Prostate gland (tissue), 2 donors: ENCODE results near the gene SLC39A1. TPM values are rescaled to one million over a fixed set of nuclear protein-coding genes. Genes with fewer than 3 reads are reported as not detected.

Source experiments
- DNase-seq: peaks from one replicate; pipeline ENCODE4 v3.0.0-alpha.2; 2019; ENCODE audit warnings: low spot score
- H3K27ac ChIP-seq, 2 donors: fragments of 200-600 bp; sonication (generic); 2 replicates each; pipeline ENCODE4 v1.5.1; 2017 to 2019
- H3K27me3 ChIP-seq: fragments of 200-600 bp; sonication (generic); replicated peaks from 2 replicates; pipeline ENCODE4 v1.5.1; 2019; ENCODE audit not compliant: insufficient read depth
- H3K36me3 ChIP-seq, 2 donors: fragments of 200-600 bp; sonication (generic); 1 replicate in 1 of 2; 2 replicates in 1 of 2; pipeline versions ENCODE4 v1.5.1 to v1.8.1; 2017 to 2019
- H3K4me1 ChIP-seq: fragments of 200-600 bp; sonication (generic); replicated peaks from 2 replicates; pipeline ENCODE4 v1.5.1; 2019
- H3K4me3 ChIP-seq, 2 donors: fragments of 200-600 bp; sonication (generic); 2 replicates each; pipeline ENCODE4 v1.5.1; 2017 to 2019
- H3K9me3 ChIP-seq: fragments of 200-600 bp; sonication (generic); 2 replicates; pipeline ENCODE4 v1.5.1; 2017
- CTCF ChIP-seq, 4 experiments: fragments of 200-600 bp in 2 of 4; fragments of 450-650 bp in 2 of 4; sonication (generic) in 2 of 4; IDR thresholded peaks; 1 replicate in 3 of 4; 2 replicates in 1 of 4; pipeline ENCODE4 v1.5.1; 2016 to 2019; ENCODE audit warnings: antibody characterized with exemption in 4 of 4, mild to moderate bottlenecking in 2 of 4, moderate library complexity in 2 of 4
- POLR2A ChIP-seq: fragments of 450-650 bp; IDR thresholded peaks from one replicate; pipeline ENCODE4 v1.6.1; 2016; ENCODE audit warnings: antibody characterized with exemption, mild to moderate bottlenecking
- POLR2AphosphoS5 ChIP-seq: sonication (generic); formaldehyde crosslinking; IDR thresholded peaks from one replicate; pipeline ENCODE4 v1.6.1; 2017; ENCODE audit warnings: antibody characterized with exemption
- WGBS: methylation state at CpG from one replicate; pipeline ENCODE4 v1.1.5; 2018; 5-methylcytosine and 5-hydroxymethylcytosine counted together
- intact Hi-C: fragments of 100-400 bp; cut with DNase I; formaldehyde crosslinking; loops from one replicate; pipeline ENCODE4 v1.14.2; 2022
- total RNA-seq, 2 donors: library from RNA; depleted of rRNA; stranded (reverse); fragments of >200 nt; gene quantifications; one replicate each; pipeline ENCODE4 v1.1.0, GENCODE V29; 2016

SLC39A1 gene
- total RNA-seq, 2 donors from 2014 or later, result 88.6 to 122 TPM

GRCh38 chr1:153944827-153945117 is 18.6 kb downstream of the SLC39A1 start:
- no peaks in the 10 kb centered on the region for H3K9me3 ChIP-seq
- intact Hi-C loops, result loop anchor here (5.0 kb wide), 3 partner anchors 43 to 147 kb away; partner anchors contain the start of gene RAB13

DNA sequence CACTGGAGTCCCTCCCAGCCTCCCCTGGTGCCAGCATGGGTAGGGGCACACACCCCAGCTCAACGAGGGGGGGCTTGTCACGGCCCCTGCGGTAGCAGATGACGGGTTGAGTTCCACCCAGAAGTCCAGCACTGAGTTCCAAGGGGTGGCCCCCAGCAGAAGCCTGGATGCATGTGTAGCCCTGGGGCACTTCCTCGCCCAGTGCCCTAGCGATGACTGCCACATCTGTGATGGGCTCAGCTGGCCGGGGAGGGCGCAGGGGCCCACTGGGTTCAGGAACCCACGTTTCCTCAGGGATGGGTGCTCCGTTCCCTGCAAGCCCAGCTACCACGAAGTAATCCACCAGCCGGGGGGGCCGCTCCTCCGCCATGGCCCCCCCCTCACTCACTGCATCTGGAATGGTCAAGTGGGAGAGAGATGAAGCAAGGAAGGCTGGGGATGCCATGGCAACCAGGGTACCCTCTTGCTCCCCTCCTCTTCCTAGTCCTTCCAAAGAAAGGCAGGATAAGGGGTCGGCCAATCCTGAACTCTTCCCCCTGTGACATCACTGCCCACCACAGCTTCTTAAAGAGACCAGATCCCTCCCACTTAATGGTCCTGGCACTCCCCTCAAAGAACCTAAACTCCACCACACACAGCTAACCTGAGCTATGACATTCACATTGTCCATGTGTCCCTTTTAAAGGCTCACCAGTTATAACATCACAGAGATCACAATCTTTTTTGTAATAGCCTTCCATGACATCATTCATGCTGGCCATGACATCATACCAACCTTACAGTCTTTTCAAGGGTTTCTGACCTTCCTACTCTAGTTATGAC is 19.1 kb downstream of the SLC39A1 start:
- no peak for DNase-seq
- no peaks in the 10 kb centered on the region for H3K4me1 ChIP-seq
- WGBS, result 83% methylated on average over 15 of the region's 15 CpGs
- no peaks in the 10 kb centered on the region for H3K36me3 ChIP-seq
- H3K27ac ChIP-seq, result no peak overlapping the region
- no peak overlapping the region for H3K4me3 ChIP-seq
- intact Hi-C loops, result no loop called here
- no peaks in the 10 kb centered on the region for H3K9me3 ChIP-seq
- no peak for TF ChIP-seq POLR2AphosphoS5
- no peak for TF ChIP-seq CTCF (IDR thresholded peaks at IDR 0.05)
- TF ChIP-seq POLR2A, result no peak
- H3K27me3 ChIP-seq, result no peaks in the 10 kb centered on the region

More at GRCh38 chr1:153944827-153945117, 18.6 kb downstream of the SLC39A1 start:
- DNase-seq, result no peak
- WGBS, result 77% methylated on average over 3 of the region's 3 CpGs
- no peaks in the 10 kb centered on the region for H3K4me1 ChIP-seq
- H3K4me3 ChIP-seq, result peak overlapping the region in 1 of 2 donors; percentile 95
- no peaks in the 10 kb centered on the region for H3K36me3 ChIP-seq
- H3K27me3 ChIP-seq, result no peaks in the 10 kb centered on the region
- peak overlapping the region; percentile 92 to 96 for H3K27ac ChIP-seq
- TF ChIP-seq CTCF (IDR thresholded peaks at IDR 0.05) (no peak), POLR2A (no peak), POLR2AphosphoS5 (no peak)

DNA sequence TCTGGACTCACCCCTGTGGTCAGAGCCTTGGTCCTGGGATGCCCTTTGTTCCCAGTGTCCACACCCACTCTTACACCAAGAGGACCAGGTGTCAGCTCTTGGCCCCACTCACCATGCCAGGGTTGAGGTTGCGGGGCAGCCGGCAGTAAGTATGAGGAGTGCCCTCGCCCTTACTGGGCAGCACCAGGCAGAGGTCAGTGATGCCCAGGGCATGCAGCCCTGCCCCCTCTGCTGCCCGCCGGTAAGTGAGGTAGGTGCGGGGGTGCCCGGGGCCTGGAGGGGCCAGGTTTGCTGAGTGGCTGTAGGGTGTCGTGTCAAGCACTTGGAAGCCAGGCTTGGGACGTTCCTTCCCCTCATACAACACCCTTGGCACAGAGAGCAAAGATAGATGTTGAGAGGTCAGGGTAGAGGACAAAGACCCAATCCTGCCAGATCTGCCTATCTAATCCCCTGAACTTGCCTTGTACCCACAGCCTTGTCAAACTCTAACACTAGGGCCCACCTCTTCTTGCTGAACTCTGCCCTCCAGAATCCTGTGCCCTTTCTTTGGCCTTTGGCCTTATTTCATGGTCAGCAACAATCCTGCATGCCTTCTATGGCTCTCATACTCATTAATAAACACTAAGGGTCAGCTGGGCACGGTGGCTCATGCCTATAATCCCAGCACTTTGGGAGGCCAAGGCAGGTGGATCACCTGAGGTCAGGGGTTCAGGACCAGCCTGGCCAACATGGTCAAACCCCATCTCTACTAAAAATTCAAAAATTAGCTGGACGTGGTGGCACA is 20.4 kb downstream of the SLC39A1 start:
- WGBS, result 86% methylated on average over 11 of the region's 11 CpGs
- Histone ChIP-seq H3K4me1 (no peaks in the 10 kb centered on the region), H3K36me3 (peaks cover 0 to under 1% of the 10 kb centered on the region in 2 donors), H3K9me3 (no peaks in the 10 kb centered on the region), H3K27ac (no peak overlapping the region), H3K4me3 (no peak overlapping the region), H3K27me3 (no peaks in the 10 kb centered on the region)
- TF ChIP-seq CTCF (IDR thresholded peaks at IDR 0.05), result no peak
- no peak for TF ChIP-seq POLR2AphosphoS5
- TF ChIP-seq POLR2A, result no peak
- intact Hi-C loops, result no loop called here
- no peak for DNase-seq

GRCh38 chr1:153941826-153942725 is 21.3 kb downstream of the SLC39A1 start:
- 94% methylated on average over 34 of the region's 34 CpGs for WGBS
- no peaks in the 10 kb centered on the region for H3K27me3 ChIP-seq

More at GRCh38 chr1:153941826-153942725, 21.3 kb downstream of the SLC39A1 start:
- intact Hi-C loops, result no loop called here
- no peak overlapping the region for H3K27ac ChIP-seq
- TF ChIP-seq POLR2AphosphoS5 (no peak), CTCF (IDR thresholded peaks at IDR 0.05) (no peak), POLR2A (no peak)
- peaks cover 0 to 8% of the 10 kb centered on the region in 2 donors for H3K36me3 ChIP-seq
- no peak for DNase-seq
- no peaks in the 10 kb centered on the region for H3K4me1 ChIP-seq
- H3K4me3 ChIP-seq, result no peak overlapping the region
- H3K9me3 ChIP-seq, result no peaks in the 10 kb centered on the region
